VCaP (cell line): Measurements from ENCODE around the gene NTN1.

ENCODE experiments used
- H3K27ac ChIP-seq: fragments of 450-650 bp; 2 replicates; pipeline ENCODE4 v1.5.1; 2017
- CTCF ChIP-seq: fragments of 450-650 bp; conservative IDR thresholded peaks from 2 replicates; pipeline ENCODE4 v1.5.1; 2017; ENCODE audit warnings: mild to moderate bottlenecking, moderate library complexity

The NTN1 gene

GRCh38 chr17:9203771-9204425, 182.6 kb downstream of the NTN1 start:
- no peak overlapping the region for H3K27ac ChIP-seq
- TF ChIP-seq CTCF, result no peak

GRCh38 chr17:9204637-9205329, 183.5 kb downstream of the NTN1 start:
- no peak for TF ChIP-seq CTCF
- no peak overlapping the region for H3K27ac ChIP-seq

DNA sequence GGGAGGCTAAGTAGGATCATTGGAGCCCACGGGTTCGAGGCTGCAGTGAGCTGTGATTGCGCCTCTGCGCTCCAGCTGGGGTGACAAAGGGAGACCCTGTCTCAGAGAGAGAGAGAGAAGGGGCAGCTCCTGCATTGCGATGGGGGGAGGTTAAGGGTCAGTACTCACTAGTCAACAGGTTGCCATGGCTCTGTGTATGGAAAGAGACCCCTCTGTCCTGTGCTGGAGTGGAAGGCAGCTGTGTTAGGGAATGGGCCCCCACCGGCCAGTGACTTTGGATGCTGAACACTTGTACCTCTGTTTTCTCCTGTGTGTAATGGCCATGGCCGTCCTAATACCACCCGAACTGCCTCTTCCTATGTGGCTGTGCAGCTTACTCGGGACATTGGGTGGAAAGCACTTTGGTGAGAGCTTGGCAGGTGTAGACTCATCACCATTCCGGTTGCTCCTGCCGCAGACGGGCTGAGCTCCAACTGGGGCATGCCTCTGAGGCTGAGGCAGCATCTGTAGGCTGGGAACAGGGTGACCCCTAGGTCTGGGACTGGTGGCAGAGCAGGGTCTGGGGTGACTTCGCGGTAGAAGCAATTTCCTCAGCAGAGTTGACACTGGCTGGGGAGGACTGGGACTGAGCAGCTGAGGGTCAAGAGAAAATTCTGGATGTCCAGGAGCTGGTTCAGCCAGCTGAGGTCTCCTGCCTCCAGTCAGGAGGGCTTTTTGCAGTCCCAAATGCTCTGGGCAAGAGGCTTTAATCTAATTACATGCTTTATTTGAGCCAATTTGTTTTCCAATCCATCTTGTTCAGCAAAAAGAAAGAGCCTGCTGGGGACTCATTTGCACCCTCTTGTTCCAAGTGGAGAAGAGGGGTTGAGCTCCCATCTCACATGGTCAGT, 184.5 kb downstream of the NTN1 start:
- H3K27ac ChIP-seq, result peak overlapping the region; percentile 43
- no peak for TF ChIP-seq CTCF

DNA sequence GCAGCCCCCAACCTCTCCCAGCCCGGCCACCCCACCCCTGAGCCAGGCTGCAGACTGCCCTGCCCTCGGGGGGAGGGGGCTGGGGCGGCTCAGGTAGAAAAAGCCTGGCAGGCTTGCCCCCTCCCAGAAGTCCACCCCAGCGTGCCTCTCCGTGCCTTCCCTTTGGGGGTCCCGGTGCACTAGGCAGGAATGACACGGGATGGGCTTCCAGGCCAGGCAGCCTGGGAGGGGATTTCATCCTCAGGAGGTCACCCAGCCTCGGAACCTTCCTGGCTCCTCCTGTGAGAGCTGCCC, 185.0 kb downstream of the NTN1 start:
- no peak for TF ChIP-seq CTCF
- H3K27ac ChIP-seq, result peak overlapping the region; percentile 43

DNA sequence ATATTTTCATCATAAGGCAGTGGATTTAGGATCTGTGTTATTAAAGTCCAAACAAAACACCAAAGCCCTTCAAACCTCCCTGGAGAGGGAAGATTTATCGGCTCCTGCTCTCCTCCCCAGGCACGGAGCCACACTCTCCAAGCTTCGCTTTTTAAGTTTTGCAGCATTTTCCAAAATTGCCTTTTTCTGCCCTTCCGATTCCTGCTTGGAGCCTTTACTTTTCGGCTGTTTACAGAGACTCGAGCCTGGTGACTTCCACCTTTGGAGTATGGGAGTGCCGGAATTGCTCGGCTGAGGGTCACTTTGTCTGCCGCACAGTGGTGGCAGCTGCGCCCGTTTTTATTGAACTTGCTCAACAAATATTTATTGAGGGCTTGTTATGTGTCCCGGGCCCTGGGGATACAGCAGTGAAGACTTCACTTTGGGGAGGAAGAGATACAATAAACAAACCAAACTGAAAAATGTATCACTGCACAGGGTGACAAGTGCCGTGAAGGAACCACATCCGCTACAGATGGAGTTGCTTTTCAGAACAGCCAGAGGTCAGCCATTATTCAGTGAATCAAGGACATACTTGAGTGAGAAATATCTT, 185.5 kb downstream of the NTN1 start:
- H3K27ac ChIP-seq, result peak overlapping the region; percentile 43
- TF ChIP-seq CTCF, result no peak

- no peak overlapping the region for H3K27ac ChIP-seq
- no peak for TF ChIP-seq CTCF
Measured at GRCh38 chr17:9208381-9209105, 187.2 kb downstream of the NTN1 start.

DNA sequence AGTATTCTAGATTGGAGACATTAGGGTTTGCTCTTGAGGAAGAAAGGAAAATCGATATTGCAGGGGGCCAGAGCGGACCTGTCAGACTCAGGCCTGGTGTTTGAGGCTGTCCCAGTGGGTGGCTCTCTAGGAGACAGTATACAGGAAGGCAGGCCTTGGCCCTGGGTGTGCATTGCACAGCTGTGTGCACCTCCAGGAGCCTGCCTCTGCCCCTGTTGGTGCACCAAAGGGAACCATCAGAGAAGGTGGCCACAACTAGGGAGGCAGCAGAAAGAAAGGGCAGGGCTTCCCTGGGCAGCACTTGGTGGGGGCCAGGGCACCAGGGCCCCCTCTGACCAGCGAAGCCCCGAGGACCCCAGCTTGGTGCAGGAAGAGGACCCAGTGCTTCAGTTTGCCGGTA, 188.0 kb downstream of the NTN1 start:
- no peak overlapping the region for H3K27ac ChIP-seq
- no peak for TF ChIP-seq CTCF
